HFF-Myc (cell line): ENCODE results near the gene PDE7B.
A peak's percentile ranks its signal among the peaks of the same experiment; 100 is the strongest.

Experiments used
- DNase-seq: peaks from one replicate; pipeline ENCODE4 v3.0.0-alpha.2; 2011; ENCODE audit warnings: low read depth; ENCODE audit errors: extremely low read depth
- H3K4me3 ChIP-seq: replicated peaks from 2 replicates; pipeline ENCODE4 v1.5.1; 2011; ENCODE audit warnings: low read depth, mild to moderate bottlenecking, control low read depth, low read length
- TF ChIP-seq, protein P1 (sequence below): IDR thresholded peaks from 2 replicates; pipeline ENCODE4 v1.5.1; 2012; ENCODE audit warnings: mild to moderate bottlenecking, low read depth, low read length, control low read depth; ENCODE audit errors: missing control alignments

The PDE7B gene

DNA sequence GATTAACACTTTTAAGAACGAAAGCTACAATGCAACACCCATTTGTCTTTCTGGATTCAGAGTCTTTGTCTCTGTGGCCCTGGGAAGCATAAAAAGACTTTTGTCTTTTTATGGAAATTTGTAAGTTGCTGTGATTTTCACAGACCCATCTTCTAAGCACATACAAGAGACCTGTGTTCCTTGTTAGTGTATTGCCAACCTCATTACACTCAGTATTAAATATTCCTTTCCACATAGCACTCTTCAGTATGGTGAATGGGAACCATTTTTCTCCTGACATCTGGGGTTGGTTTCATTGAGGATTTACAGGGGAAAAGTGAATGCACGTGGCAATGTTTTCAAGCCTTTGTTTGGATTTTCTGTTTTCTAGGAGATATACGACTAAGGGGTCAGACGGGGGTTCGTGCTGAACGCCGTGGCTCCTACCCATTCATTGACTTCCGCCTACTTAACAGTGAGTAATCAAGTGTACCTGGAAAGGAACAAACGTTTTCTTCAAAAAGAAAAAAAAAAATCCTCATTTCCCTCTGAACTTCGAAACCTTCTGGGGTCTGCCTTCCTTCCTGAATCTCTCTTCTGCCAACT, 257.0 kb downstream of the PDE7B start:
- no peak overlapping the region for H3K4me3 ChIP-seq
- TF ChIP-seq, protein P1, sequence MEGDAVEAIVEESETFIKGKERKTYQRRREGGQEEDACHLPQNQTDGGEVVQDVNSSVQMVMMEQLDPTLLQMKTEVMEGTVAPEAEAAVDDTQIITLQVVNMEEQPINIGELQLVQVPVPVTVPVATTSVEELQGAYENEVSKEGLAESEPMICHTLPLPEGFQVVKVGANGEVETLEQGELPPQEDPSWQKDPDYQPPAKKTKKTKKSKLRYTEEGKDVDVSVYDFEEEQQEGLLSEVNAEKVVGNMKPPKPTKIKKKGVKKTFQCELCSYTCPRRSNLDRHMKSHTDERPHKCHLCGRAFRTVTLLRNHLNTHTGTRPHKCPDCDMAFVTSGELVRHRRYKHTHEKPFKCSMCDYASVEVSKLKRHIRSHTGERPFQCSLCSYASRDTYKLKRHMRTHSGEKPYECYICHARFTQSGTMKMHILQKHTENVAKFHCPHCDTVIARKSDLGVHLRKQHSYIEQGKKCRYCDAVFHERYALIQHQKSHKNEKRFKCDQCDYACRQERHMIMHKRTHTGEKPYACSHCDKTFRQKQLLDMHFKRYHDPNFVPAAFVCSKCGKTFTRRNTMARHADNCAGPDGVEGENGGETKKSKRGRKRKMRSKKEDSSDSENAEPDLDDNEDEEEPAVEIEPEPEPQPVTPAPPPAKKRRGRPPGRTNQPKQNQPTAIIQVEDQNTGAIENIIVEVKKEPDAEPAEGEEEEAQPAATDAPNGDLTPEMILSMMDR = no peak
- no peak for DNase-seq

DNA sequence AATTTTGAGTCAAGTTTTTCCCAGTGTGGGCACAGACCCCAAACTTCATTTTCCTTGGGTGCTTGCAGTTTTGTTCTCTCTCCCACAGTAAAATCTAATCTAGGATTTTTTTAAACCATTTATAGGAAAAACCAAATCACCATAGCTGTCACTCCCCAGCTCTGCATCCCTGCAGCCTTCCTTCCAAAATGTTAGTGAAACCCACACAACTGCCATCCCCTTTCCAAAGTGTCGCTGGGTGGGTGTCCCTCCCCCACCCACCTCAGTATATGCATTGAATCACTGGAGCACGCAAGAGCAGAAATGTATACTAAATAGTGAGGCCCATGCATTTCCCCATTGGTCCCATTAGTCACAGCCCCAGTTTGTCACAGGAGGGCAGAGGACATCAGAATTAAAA, 260.3 kb downstream of the PDE7B start:
- H3K4me3 ChIP-seq = no peak overlapping the region
- TF ChIP-seq, protein P1 = no peak
- DNase-seq = no peak

DNA sequence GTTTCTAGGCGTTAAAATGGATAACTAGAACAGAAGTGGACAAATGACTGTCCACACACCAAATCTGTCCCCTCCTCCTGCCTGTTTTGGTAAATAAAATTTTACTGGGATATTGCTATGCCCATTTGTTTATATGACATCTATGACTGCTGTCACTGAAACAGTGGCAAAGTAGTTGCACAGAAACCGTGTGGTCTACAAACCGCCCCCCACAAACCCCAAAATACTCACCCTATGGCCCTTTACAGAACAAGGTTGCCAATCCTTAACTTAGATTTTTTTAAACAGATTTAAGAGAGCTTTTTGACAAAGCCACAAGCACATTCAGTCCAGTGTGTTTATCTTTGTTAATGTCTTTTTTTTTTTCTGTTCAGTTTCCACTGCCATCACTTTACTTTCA, 260.8 kb downstream of the PDE7B start:
- DNase-seq = no peak
- TF ChIP-seq, protein P1 = no peak
- no peak overlapping the region for H3K4me3 ChIP-seq

GRCh38 chr6:136113736-136114173, 262.3 kb downstream of the PDE7B start:
- TF ChIP-seq, protein P1 = no peak
- peak; percentile 32 for DNase-seq
- no peak overlapping the region for H3K4me3 ChIP-seq

DNA sequence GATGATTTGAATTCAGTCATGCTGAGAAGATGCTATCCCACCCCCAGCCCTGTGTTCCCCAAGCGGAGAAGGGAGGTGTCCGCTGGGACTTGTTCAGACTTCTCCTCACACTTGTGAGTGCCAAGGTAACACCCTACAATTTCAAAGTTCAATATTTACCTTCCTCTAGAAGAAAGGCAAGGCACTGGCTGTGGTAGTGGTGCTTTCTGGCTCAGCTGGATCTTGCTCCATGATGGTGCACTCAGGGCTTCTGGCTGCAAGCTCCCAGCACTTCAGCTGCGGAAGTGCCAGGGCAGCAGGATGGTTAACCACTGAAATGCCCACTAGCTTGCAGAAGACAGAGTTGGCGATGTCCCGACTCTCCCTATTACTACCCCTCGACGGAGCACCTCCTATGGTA, 263.2 kb downstream of the PDE7B start:
- TF ChIP-seq, protein P1 = no peak
- DNase-seq = no peak
- no peak overlapping the region for H3K4me3 ChIP-seq

DNA sequence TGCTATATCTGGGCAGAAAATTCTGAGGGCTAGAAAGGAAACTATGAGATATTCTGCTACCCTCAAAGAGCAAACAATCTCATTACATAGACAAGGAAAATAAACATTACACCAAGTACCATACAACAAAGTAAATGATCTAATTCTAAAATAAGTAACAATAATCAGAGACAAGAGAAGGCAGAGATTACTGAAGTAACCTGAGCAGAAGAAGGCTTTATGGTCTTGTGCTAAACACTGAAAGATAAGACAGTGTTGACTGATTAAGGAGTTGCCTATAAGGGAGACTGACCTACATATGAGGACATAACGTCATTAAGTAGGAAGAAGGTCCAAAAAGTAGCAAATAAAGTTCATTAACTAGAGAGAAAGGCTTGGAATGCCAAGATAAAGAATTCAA, 264.4 kb downstream of the PDE7B start:
- TF ChIP-seq, protein P1 = no peak

GRCh38 chr6:136117081-136117480, 265.6 kb downstream of the PDE7B start:
- TF ChIP-seq, protein P1 = no peak
- H3K4me3 ChIP-seq = no peak overlapping the region
- DNase-seq = no peak

More for the DNA sequence above, 264.4 kb downstream of the PDE7B start:
- no peak overlapping the region for H3K4me3 ChIP-seq
- DNase-seq = no peak
